ENCODE data around the gene RAB24. TPM values are rescaled to one million over a fixed set of nuclear protein-coding genes. Genes with fewer than 3 reads are reported as not detected.

RAB24 gene
- total and polyA plus RNA-seq, 4 experiments from 2014 or later = 13.3 to 20.5 (median 17.9) TPM

DNA sequence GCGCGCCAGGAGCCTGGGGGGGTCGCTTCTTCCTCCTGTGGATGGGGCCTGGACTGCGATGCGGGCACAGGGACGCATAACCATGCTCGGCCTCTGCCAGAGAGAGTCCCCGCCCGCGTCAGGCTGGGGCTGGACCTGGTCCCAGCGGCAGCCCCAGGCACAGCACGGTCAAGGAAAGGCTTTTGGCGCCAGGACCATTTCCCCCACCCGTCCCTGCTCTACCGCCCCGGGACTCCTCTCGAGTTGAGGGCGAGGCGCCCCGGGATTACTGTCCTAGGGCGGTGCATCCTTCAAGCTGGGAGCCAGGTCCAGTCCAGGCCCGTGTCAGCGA, 7.8 kb upstream of the RAB24 start:
- Mint-ChIP-seq H3K4me1 (peaks cover 20 to 55% (median 34%) of the 10 kb centered on the region in 4 donors), H3K27me3 (no peaks in the 10 kb centered on the region), H3K9me3 (peaks cover 0 to 4% (median 0%) of the 10 kb centered on the region in 8 donors), H3K4me3 (peak overlapping the region in 7 of 8 donors; percentile 21 to 86 (median 59)), H3K36me3 (peaks cover 6 to 9% of the 10 kb centered on the region in 2 donors), H3K27ac (peak overlapping the region in 2 of 7 donors; percentile 17 to 29)
- no peak for DNase-seq
- CTCF ChIA-PET (ENCODE audit: partially characterized antibody) = interaction anchor here (0.5 to 9.2 kb wide), 7 partner anchors 8 to 191 kb away, joined by 4 to 78 read pairs (median 39); no protein-coding TSS in a partner anchor
- H3K4me1 ChIP-seq (ENCODE audit: insufficient read depth, low read length) = peaks cover 46% of the 10 kb centered on the region
- H3K4me3 ChIP-seq (ENCODE audit: low read length in 2 of 2) = peak overlapping the region in 1 of 2 donors; percentile 64
- no peaks in the 10 kb centered on the region for H3K27me3 ChIP-seq (ENCODE audit: insufficient read depth, low read length)
- H3K36me3 ChIP-seq (ENCODE audit: insufficient read depth, low read length) = peaks cover 10% of the 10 kb centered on the region
- H3K9me3 ChIP-seq (ENCODE audit: control insufficient read depth in 1 of 2, low read length in 2 of 2) = no peaks in the 10 kb centered on the region
- intact Hi-C loops (cut with micrococcal nuclease) = no loop called here
- H3K27ac ChIP-seq (ENCODE audit: low read depth, low read length) = peak overlapping the region; percentile 49
- POLR2A ChIA-PET (ENCODE audit: partially characterized antibody) = interaction anchor here (1.0 to 5.5 kb wide), 7 partner anchors 12 to 151 kb away, joined by 3 to 31 read pairs (median 4); partner anchors contain the start of genes LMAN2 and RGS14

GRCh38 chr5:177310757-177311391, 7.4 kb upstream of the RAB24 start:
- peaks cover 10% of the 10 kb centered on the region for H3K36me3 ChIP-seq (ENCODE audit: insufficient read depth, low read length)
- no peaks in the 10 kb centered on the region for H3K27me3 ChIP-seq (ENCODE audit: insufficient read depth, low read length)
- no peak overlapping the region for H3K27ac ChIP-seq (ENCODE audit: low read depth, low read length)
- intact Hi-C loops (cut with micrococcal nuclease) = no loop called here
- Mint-ChIP-seq H3K4me3 (peak overlapping the region; percentile 70 to 86 (median 74)), H3K4me1 (peaks cover 23 to 55% (median 38%) of the 10 kb centered on the region in 4 donors), H3K27me3 (no peaks in the 10 kb centered on the region), H3K27ac (peak overlapping the region; percentile 11 to 83 (median 61)), H3K9me3 (peaks cover 0 to 4% (median 0%) of the 10 kb centered on the region in 8 donors), H3K36me3 (peaks cover 11 to 14% of the 10 kb centered on the region in 2 donors)
- ChIA-PET CTCF (ENCODE audit: partially characterized antibody) (interaction anchor here (0.5 to 7.4 kb wide), 26 partner anchors 8 to 198 kb away, joined by 3 to 69 read pairs (median 8); partner anchors contain the start of genes LMAN2, PDLIM7 and RGS14), POLR2A (ENCODE audit: partially characterized antibody) (interaction anchor here (1.0 to 5.5 kb wide), 9 partner anchors 11 to 154 kb away, joined by 3 to 31 read pairs (median 4); partner anchors contain the start of genes GRK6 and LMAN2)
- H3K9me3 ChIP-seq (ENCODE audit: control insufficient read depth in 1 of 2, low read length in 2 of 2) = no peaks in the 10 kb centered on the region
- H3K4me1 ChIP-seq (ENCODE audit: insufficient read depth, low read length) = peaks cover 50% of the 10 kb centered on the region
- DNase-seq = no peak
- H3K4me3 ChIP-seq (ENCODE audit: low read length in 2 of 2) = no peak overlapping the region

GRCh38 chr5:177310332-177310731, 6.8 kb upstream of the RAB24 start:
- peaks cover 0 to 4% (median 0%) of the 10 kb centered on the region in 8 donors for H3K9me3 Mint-ChIP-seq
- no peak overlapping the region for H3K4me3 ChIP-seq (ENCODE audit: low read length in 2 of 2)

DNA sequence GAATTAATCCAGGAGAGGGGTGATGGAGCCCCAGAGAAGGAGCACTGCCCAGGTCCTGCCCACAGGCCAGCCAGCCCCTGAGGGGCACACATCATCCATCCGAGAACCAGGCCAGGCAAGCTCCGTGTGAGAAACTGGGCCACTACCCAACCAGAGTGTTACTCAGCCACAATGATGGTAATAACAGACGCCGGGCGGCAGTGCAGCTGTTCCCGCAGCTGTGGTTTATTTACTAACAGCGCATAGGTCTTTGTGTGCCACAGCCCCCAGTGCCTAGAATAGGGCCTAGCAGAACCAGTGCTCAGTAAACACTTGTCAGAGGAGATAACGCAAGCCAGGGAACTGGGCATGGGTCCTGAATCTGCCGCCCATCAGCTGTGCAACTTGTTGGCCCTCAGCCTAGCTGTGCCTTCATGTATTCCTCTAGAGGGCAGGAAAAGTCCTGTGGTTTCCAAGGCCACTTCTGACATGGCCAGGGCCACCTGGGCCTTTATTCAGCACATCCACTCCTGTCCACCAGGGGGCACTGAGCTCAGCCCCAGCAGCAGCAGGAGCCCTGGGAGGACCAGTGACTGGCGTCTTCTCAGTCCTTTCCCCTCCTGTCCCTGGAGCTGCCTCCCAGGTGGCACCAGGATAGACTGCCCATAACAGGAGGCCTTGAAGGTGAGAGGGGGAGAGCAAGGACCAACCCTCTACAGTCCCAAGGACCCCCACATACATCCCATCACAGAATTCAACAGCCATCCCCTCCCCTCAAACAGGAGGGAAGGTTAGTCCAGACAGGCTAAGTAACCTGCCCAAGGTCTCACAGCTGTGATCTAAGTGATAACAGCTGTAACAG, 6.1 kb upstream of the RAB24 start:
- Mint-ChIP-seq H3K27me3 (no peaks in the 10 kb centered on the region), H3K4me1 (peaks cover 30 to 68% (median 50%) of the 10 kb centered on the region in 4 donors), H3K36me3 (peaks cover 18 to 27% of the 10 kb centered on the region in 2 donors), H3K9me3 (peaks cover 0 to 4% (median 0%) of the 10 kb centered on the region in 8 donors), H3K4me3 (peak overlapping the region; percentile 26 to 87 (median 51)), H3K27ac (peak overlapping the region in 6 of 7 donors; percentile 37 to 85 (median 72))
- peaks cover 63% of the 10 kb centered on the region for H3K4me1 ChIP-seq (ENCODE audit: insufficient read depth, low read length)
- DNase-seq = peak; percentile 68 to 75 (median 72)
- no peaks in the 10 kb centered on the region for H3K27me3 ChIP-seq (ENCODE audit: insufficient read depth, low read length)
- H3K4me3 ChIP-seq (ENCODE audit: low read length in 2 of 2) = no peak overlapping the region
- H3K36me3 ChIP-seq (ENCODE audit: insufficient read depth, low read length) = peaks cover 10% of the 10 kb centered on the region
- ChIA-PET POLR2A (ENCODE audit: partially characterized antibody) (interaction anchor here (0.8 to 5.5 kb wide), 14 partner anchors 8 to 191 kb away, joined by 3 to 31 read pairs (median 4); partner anchors contain the start of genes GRK6, LMAN2, PRR7 and RGS14), CTCF (ENCODE audit: partially characterized antibody) (interaction anchor here (0.6 to 7.4 kb wide), 45 partner anchors 8 to 283 kb away, joined by 3 to 69 read pairs (median 5); partner anchors contain the start of genes LMAN2, PDLIM7, RGS14 and TMED9)
- no peak overlapping the region for H3K27ac ChIP-seq (ENCODE audit: low read depth, low read length)
- intact Hi-C loops (cut with micrococcal nuclease) = loop anchor here (2.0 kb wide), 1 partner anchor 191 kb away; no protein-coding TSS in a partner anchor
- no peaks in the 10 kb centered on the region for H3K9me3 ChIP-seq (ENCODE audit: control insufficient read depth in 1 of 2, low read length in 2 of 2)

More at GRCh38 chr5:177310332-177310731, 6.8 kb upstream of the RAB24 start:
- Histone ChIP-seq H3K27me3 (ENCODE audit: insufficient read depth, low read length) (no peaks in the 10 kb centered on the region), H3K27ac (ENCODE audit: low read depth, low read length) (no peak overlapping the region), H3K4me1 (ENCODE audit: insufficient read depth, low read length) (peaks cover 56% of the 10 kb centered on the region), H3K9me3 (ENCODE audit: control insufficient read depth in 1 of 2, low read length in 2 of 2) (no peaks in the 10 kb centered on the region), H3K36me3 (ENCODE audit: insufficient read depth, low read length) (peaks cover 10% of the 10 kb centered on the region)
- Mint-ChIP-seq H3K4me1 (peaks cover 26 to 60% (median 43%) of the 10 kb centered on the region in 4 donors), H3K27ac (peak overlapping the region in 2 of 7 donors; percentile 61 to 85), H3K27me3 (no peaks in the 10 kb centered on the region), H3K4me3 (peak overlapping the region in 3 of 8 donors; percentile 66 to 75 (median 70)), H3K36me3 (peaks cover 15 to 19% of the 10 kb centered on the region in 2 donors)
- CTCF ChIA-PET (ENCODE audit: partially characterized antibody) = interaction anchor here (0.6 to 7.4 kb wide), 37 partner anchors 9 to 224 kb away, joined by 3 to 69 read pairs (median 5); partner anchors contain the start of genes LMAN2, PDLIM7 and RGS14
- intact Hi-C loops (cut with micrococcal nuclease) = no loop called here
- DNase-seq = no peak
- POLR2A ChIA-PET (ENCODE audit: partially characterized antibody) = interaction anchor here (1.1 to 5.5 kb wide), 11 partner anchors 11 to 154 kb away, joined by 3 to 31 read pairs (median 5); partner anchors contain the start of genes GRK6, LMAN2, PRR7 and RGS14

- peaks cover 32 to 76% (median 56%) of the 10 kb centered on the region in 4 donors for H3K4me1 Mint-ChIP-seq
- peak overlapping the region in 1 of 8 donors; percentile 61 for H3K4me3 Mint-ChIP-seq
- ChIA-PET CTCF (ENCODE audit: partially characterized antibody) (interaction anchor here (0.5 to 7.4 kb wide), 26 partner anchors 8 to 195 kb away, joined by 3 to 69 read pairs (median 8); partner anchors contain the start of genes LMAN2, PDLIM7 and RGS14), POLR2A (ENCODE audit: partially characterized antibody) (interaction anchor here (0.6 to 5.5 kb wide), 7 partner anchors 9 to 192 kb away, joined by 3 to 31 read pairs (median 4); partner anchors contain the start of gene PRR7)
- no peaks in the 10 kb centered on the region for H3K27me3 ChIP-seq (ENCODE audit: insufficient read depth, low read length)
- peaks cover 0 to 4% (median 0%) of the 10 kb centered on the region in 8 donors for H3K9me3 Mint-ChIP-seq
- H3K4me3 ChIP-seq (ENCODE audit: low read length in 2 of 2) = no peak overlapping the region
- H3K4me1 ChIP-seq (ENCODE audit: insufficient read depth, low read length) = peaks cover 68% of the 10 kb centered on the region
- H3K27ac Mint-ChIP-seq = peak overlapping the region in 3 of 7 donors; percentile 53 to 70 (median 68)
- H3K27me3 Mint-ChIP-seq = no peaks in the 10 kb centered on the region
- H3K9me3 ChIP-seq (ENCODE audit: control insufficient read depth in 1 of 2, low read length in 2 of 2) = no peaks in the 10 kb centered on the region
- peaks cover 18 to 34% of the 10 kb centered on the region in 2 donors for H3K36me3 Mint-ChIP-seq
- peaks cover 10% of the 10 kb centered on the region for H3K36me3 ChIP-seq (ENCODE audit: insufficient read depth, low read length)
- no peak overlapping the region for H3K27ac ChIP-seq (ENCODE audit: low read depth, low read length)
- no peak for DNase-seq
- intact Hi-C loops (cut with micrococcal nuclease) = loop anchor here (2.0 kb wide), 1 partner anchor 192 kb away; no protein-coding TSS in a partner anchor
These were observed 5.2 kb upstream of the RAB24 start for GRCh38 chr5:177308740-177309139.

DNA sequence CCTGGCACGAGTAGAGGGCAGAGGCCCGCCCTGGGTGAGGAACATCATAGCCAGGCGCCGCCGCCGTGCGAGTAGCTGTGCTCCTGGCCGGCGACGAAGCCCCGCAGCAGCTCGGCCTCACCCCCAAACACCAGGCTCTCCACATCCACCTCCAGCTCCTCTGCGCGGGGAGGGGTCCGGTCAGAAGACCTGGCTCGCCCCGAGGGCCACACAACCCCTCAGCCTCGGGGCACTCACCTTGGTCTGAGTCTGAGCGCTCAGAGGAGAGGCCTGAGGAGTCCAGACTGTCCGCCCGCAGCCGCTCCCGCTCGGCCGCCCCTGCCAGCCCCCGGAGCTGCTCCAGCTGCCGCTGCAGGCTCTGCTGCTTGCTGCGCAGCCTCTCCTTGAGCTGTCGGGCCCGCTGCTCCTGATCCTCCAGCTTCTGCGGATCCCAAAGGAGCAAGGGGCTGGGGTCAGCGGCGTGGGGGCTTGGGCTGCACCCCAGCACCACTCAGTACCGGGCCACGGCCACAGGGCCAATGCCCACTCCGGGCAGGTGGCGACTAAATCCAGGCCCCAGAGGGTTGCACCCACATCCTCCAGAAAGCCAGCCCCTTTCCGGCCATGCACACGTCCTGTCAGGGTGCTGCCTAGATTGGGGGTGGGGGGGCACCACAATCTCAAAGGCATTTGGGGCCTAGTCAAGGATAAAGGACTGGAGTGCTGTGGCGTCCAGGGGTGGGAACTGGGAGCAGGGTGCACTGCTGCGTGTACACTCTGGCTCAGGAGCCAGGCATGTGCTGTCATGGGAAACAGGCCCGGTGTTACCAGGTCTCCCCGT, 4.2 kb upstream of the RAB24 start:
- H3K27ac ChIP-seq (ENCODE audit: low read depth, low read length) = no peak overlapping the region

More for the DNA sequence above, 4.2 kb upstream of the RAB24 start:
- H3K36me3 ChIP-seq (ENCODE audit: insufficient read depth, low read length) = peaks cover 10% of the 10 kb centered on the region
- Mint-ChIP-seq H3K4me3 (no peak overlapping the region), H3K27ac (peak overlapping the region in 1 of 7 donors; percentile 89), H3K9me3 (peaks cover 0 to 7% (median 0%) of the 10 kb centered on the region in 8 donors), H3K27me3 (no peaks in the 10 kb centered on the region), H3K4me1 (peaks cover 31 to 79% (median 53%) of the 10 kb centered on the region in 4 donors), H3K36me3 (peaks cover 18 to 34% of the 10 kb centered on the region in 2 donors)
- intact Hi-C loops (cut with micrococcal nuclease) = loop anchor here (2.0 kb wide), 1 partner anchor 193 kb away; no protein-coding TSS in a partner anchor
- peak in 1 of 5 donors; percentile 33 for DNase-seq
- ChIA-PET POLR2A (ENCODE audit: partially characterized antibody) (interaction anchor here (0.8 to 1.2 kb wide), 2 partner anchors 11 to 193 kb away, joined by 3 read pairs; no protein-coding TSS in a partner anchor), CTCF (ENCODE audit: partially characterized antibody) (interaction anchor here (0.5 to 7.4 kb wide), 11 partner anchors 11 to 195 kb away, joined by 3 to 69 read pairs (median 33); partner anchors contain the start of gene PDLIM7)
- no peaks in the 10 kb centered on the region for H3K27me3 ChIP-seq (ENCODE audit: insufficient read depth, low read length)
- peaks cover 66% of the 10 kb centered on the region for H3K4me1 ChIP-seq (ENCODE audit: insufficient read depth, low read length)
- H3K9me3 ChIP-seq (ENCODE audit: control insufficient read depth in 1 of 2, low read length in 2 of 2) = no peaks in the 10 kb centered on the region
- no peak overlapping the region for H3K4me3 ChIP-seq (ENCODE audit: low read length in 2 of 2)

All from CD4-positive, alpha-beta memory T cell (primary cell).